ENCODE data around the gene RCC1. TPM values are rescaled to one million over a fixed set of nuclear protein-coding genes. Genes with fewer than 3 reads are reported as not detected.

The RCC1 gene
- total and polyA plus RNA-seq, 2 donors (not counting 3 experiments of a cell fraction or from before 2014, with no cell fraction given) = 37.1 to 77.7 TPM

DNA sequence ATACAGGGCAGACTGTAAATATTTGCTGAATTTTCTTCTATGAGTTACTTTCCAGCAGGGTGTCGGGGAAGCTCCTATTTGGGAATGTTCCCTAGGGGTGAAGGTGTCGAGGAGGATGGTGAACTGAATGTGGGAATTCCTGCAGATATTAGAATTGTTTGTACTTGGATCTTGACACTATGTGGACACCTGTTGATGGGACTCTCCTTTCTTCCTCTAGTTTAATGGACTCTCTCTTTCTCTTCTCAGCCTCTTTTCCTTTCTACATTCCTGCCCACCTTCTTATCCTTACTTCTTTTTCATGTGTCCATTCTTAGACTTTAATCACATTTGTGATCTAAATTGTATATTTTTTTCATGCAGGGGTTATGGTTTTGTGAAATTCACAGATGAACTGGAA lies 61.1 kb downstream of the RCC1 start:
- CTCF ChIA-PET = interaction anchor here (0.5 to 1.0 kb wide), 4 partner anchors 14 to 310 kb away, joined by 3 to 4 read pairs (median 3); partner anchors contain the start of gene TRNAU1AP
- dilution Hi-C loops (cut with MboI; ENCODE audit: extremely low pct_ligation_motif_present, low sequenced_read_pairs) (no loop called here), intact Hi-C loops (cut with micrococcal nuclease) (no loop called here)
- POLR2A ChIA-PET = interaction anchor here (0.6 to 0.9 kb wide), 2 partner anchors 10 to 14 kb away, joined by 5 to 7 read pairs; no protein-coding TSS in a partner anchor
- Histone ChIP-seq H2AFZ (ENCODE audit: low read depth, low read length) (no peak overlapping the region), H4K20me1 (replicated peaks; ENCODE audit: control insufficient read depth, extremely low read depth, insufficient read depth, low read length) (no peaks in the 10 kb centered on the region), H3K9me3 (replicated peaks; ENCODE audit: control insufficient read depth, insufficient read depth, low read length) (no peaks in the 10 kb centered on the region), H3K4me2 (ENCODE audit: insufficient read depth, low read length) (no peak overlapping the region), H3K9ac (replicated peaks; ENCODE audit: extremely low read depth, insufficient read depth, low read length) (no peak overlapping the region), H3K4me1 (ENCODE audit: control insufficient read depth, extremely low read depth, insufficient read depth, low read length) (no peaks in the 10 kb centered on the region), H3K79me2 (ENCODE audit: control insufficient read depth, insufficient read depth, low read length) (no peaks in the 10 kb centered on the region), H3K27ac (ENCODE audit: insufficient read depth, low read depth, low read length) (no peak overlapping the region), H3K4me3 (replicated peaks in 1 of 3; ENCODE audit: insufficient read depth in 1 of 3, low read depth in 1 of 3, low read length in 3 of 3) (no peak overlapping the region), H3K27me3 (ENCODE audit: control insufficient read depth in 2 of 2, insufficient read depth in 2 of 2, low read length in 2 of 2) (no peaks in the 10 kb centered on the region), H3K9me1 (replicated peaks; ENCODE audit: control insufficient read depth, extremely low read depth, insufficient read depth, low read length) (no peaks in the 10 kb centered on the region), H3K36me3 (ENCODE audit: control insufficient read depth in 2 of 2, extremely low read depth in 1 of 2, insufficient read depth in 2 of 2, low read length in 2 of 2) (peaks cover 19% of the 10 kb centered on the region in 2 experiments)
- FAIRE-seq (no peak), DNase-seq (ENCODE audit: low read depth, low spot score) (no peak)
- BruUV-seq (replicated peaks) = no TSS peak
- no peak for TF ChIP-seq MYC (IDR thresholded peaks at IDR 0.05; ENCODE audit: low read depth, low read length)
- no peak for TF ChIP-seq GATA2 (IDR thresholded peaks at IDR 0.05; ENCODE audit: insufficient read depth, insufficient read length, low read depth, low read length)
- TF ChIP-seq CTCF (IDR thresholded peaks at IDR 0.05; ENCODE audit: extremely low read depth in 1 of 2, insufficient read depth in 1 of 2, low read depth in 1 of 2, low read length in 2 of 2) = no peak
- no peak for TF ChIP-seq FOS (IDR thresholded peaks at IDR 0.05; ENCODE audit: borderline replicate concordance, insufficient read depth, low read length)
- no peak for TF ChIP-seq EZH2 (IDR thresholded peaks at IDR 0.05; ENCODE audit: borderline replicate concordance, low read depth, low read length, severe bottlenecking)
- TF ChIP-seq MAX (IDR thresholded peaks at IDR 0.05; ENCODE audit: insufficient read depth, insufficient read length) = no peak
- no peak for TF ChIP-seq JUN (IDR thresholded peaks at IDR 0.05; ENCODE audit: borderline replicate concordance, insufficient read depth, insufficient read length, low read depth)
- no peak for TF ChIP-seq POLR2A (IDR thresholded peaks at IDR 0.05; ENCODE audit: low read depth, low read length)
- TF ChIP-seq POLR2AphosphoS5 (IDR thresholded peaks at IDR 0.05; ENCODE audit: insufficient read depth, low read depth, low read length) = no peak

All from endothelial cell of umbilical vein (primary cell).